MCF 10A (cell line): ENCODE measurements around the gene MVB12B. TPM values are rescaled to one million over a fixed set of nuclear protein-coding genes. Genes with fewer than 3 reads are reported as not detected.

ENCODE experiments used
- BruUV-seq: library from RNA; stranded (reverse); fragments of 400-500 nt; replicated peaks from 2 replicates; lab custom pipeline; 2021; lab: Mats Ljungman, UMichigan
- CTCF ChIA-PET: fragments of 300-600 bp; sonication (Branson Sonifier 250); formaldehyde crosslinking; extraction: SDS; loops from one replicate; lab custom pipeline; 2021; ENCODE audit warnings: antibody characterized with exemption, inconsistent platforms; lab: Yijun Ruan, JAX
- POLR2A ChIA-PET: fragments of 300-600, 350-650 bp; sonication (Branson Sonifier 250); formaldehyde crosslinking; extraction: SDS; loops from one replicate; lab custom pipeline; 2020; ENCODE audit warnings: antibody characterized with exemption, inconsistent platforms; lab: Yijun Ruan, JAX
- DNase-seq: peaks from one replicate; pipeline ENCODE4 v3.0.0-alpha.2; 2018; ENCODE audit not compliant: unreplicated experiment
- H3K27ac Mint-ChIP-seq: one replicate; pipeline ENCODE4 v1.8.0; 2022; ENCODE audit warnings: mild to moderate bottlenecking, low read depth, mixed read lengths; ENCODE audit not compliant: unreplicated experiment
- H3K27me3 Mint-ChIP-seq: one replicate; pipeline ENCODE4 v1.8.0; 2022; ENCODE audit warnings: mixed read lengths; ENCODE audit not compliant: insufficient read depth, unreplicated experiment
- H3K36me3 Mint-ChIP-seq: one replicate; pipeline ENCODE4 v1.8.0; 2022; ENCODE audit warnings: mild to moderate bottlenecking, moderate library complexity, mixed read lengths; ENCODE audit not compliant: insufficient read depth, unreplicated experiment
- H3K4me1 Mint-ChIP-seq: one replicate; pipeline ENCODE4 v1.8.0; 2022; ENCODE audit warnings: mixed read lengths; ENCODE audit not compliant: insufficient read depth, unreplicated experiment
- H3K4me3 Mint-ChIP-seq: one replicate; pipeline ENCODE4 v1.8.0; 2022; ENCODE audit warnings: mild to moderate bottlenecking, moderate library complexity, mixed read lengths; ENCODE audit not compliant: unreplicated experiment
- H3K9me3 Mint-ChIP-seq: one replicate; pipeline ENCODE4 v1.8.0; 2022; ENCODE audit warnings: mixed read lengths; ENCODE audit not compliant: unreplicated experiment
- intact Hi-C: fragments of 100-400 bp; cut with micrococcal nuclease; formaldehyde crosslinking; loops from 2 replicates; pipeline ENCODE4 v1.14.1; 2022
- total RNA-seq: library from RNA; stranded (reverse); gene quantifications from 2 replicates; pipeline ENCODE4 v1.2.3, GENCODE V29; 2022
- TF ChIP-seq, protein P1 (sequence below): fragments of 200-600 bp; IDR thresholded peaks from one replicate; pipeline ENCODE4 v1.8.0; 2022; ENCODE audit warnings: antibody characterized with exemption, mild to moderate bottlenecking; ENCODE audit not compliant: unreplicated experiment

The MVB12B gene
- total RNA-seq, 1 experiment from 2014 or later: 5.5 TPM

DNA sequence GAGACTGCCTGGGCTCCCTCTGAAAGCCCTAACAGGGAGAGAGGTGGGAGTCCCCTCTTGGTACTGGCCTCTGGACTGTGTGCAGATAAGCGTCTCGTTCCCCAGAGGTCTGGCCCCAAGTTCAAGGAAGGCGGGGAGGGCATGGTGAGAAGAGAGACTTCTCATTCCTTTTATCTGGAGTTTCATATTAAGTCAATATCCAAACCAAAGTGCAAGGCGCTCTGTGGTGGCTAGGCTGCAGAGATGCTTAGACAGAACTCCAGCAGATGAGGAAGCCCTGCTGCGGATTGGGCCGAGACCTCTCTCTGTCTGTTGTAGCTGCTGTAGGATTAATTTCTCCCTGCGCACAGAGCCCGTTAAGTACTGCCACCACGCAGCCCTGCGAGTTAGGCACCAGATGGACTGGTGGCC lies 16.0 kb downstream of the MVB12B start:
- BruUV-seq: no TSS peak
- intact Hi-C loops: no loop called here
- TF ChIP-seq, protein P1, sequence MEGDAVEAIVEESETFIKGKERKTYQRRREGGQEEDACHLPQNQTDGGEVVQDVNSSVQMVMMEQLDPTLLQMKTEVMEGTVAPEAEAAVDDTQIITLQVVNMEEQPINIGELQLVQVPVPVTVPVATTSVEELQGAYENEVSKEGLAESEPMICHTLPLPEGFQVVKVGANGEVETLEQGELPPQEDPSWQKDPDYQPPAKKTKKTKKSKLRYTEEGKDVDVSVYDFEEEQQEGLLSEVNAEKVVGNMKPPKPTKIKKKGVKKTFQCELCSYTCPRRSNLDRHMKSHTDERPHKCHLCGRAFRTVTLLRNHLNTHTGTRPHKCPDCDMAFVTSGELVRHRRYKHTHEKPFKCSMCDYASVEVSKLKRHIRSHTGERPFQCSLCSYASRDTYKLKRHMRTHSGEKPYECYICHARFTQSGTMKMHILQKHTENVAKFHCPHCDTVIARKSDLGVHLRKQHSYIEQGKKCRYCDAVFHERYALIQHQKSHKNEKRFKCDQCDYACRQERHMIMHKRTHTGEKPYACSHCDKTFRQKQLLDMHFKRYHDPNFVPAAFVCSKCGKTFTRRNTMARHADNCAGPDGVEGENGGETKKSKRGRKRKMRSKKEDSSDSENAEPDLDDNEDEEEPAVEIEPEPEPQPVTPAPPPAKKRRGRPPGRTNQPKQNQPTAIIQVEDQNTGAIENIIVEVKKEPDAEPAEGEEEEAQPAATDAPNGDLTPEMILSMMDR: no peak
- CTCF ChIA-PET: interaction anchor here (0.6 kb wide), 2 partner anchors 62 to 118 kb away, joined by 3 read pairs; no protein-coding TSS in a partner anchor
- POLR2A ChIA-PET: interaction anchor here (0.6 kb wide), 1 partner anchor 122 kb away, joined by 3 read pairs; no protein-coding TSS in a partner anchor
- Mint-ChIP-seq H3K27ac (no peak overlapping the region), H3K36me3 (peaks cover 5% of the 10 kb centered on the region), H3K4me3 (no peak overlapping the region), H3K4me1 (peaks cover 7% of the 10 kb centered on the region), H3K9me3 (no peaks in the 10 kb centered on the region), H3K27me3 (no peaks in the 10 kb centered on the region)
- DNase-seq: no peak

DNA sequence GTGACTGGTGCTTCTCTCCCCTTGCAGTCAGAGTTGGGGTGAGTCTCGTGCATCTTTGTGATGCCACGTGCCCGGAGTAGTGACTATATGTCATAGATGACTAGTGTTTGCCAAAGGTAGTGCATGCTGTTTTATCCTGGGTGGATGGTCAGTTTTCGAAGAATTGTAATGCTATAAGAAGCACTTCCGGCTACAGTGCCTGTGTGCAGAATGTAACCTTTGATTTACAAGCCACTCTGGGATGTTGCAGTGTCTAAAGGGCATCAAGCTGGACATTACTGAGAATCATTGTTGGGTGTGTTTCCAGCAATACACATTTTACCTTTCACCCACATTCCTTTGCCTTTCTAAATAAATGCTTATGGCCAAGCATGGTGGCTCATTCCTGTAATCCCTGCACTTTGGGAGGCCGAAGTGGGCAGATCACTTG lies 16.7 kb downstream of the MVB12B start:
- no TSS peak for BruUV-seq
- Mint-ChIP-seq H3K27ac (no peak overlapping the region), H3K27me3 (no peaks in the 10 kb centered on the region), H3K9me3 (no peaks in the 10 kb centered on the region), H3K36me3 (peaks cover 5% of the 10 kb centered on the region), H3K4me1 (peaks cover 7% of the 10 kb centered on the region), H3K4me3 (no peak overlapping the region)
- CTCF ChIA-PET: interaction anchor here (0.6 to 1.0 kb wide), 2 partner anchors 11 to 41 kb away, joined by 3 to 4 read pairs; no protein-coding TSS in a partner anchor
- intact Hi-C loops: no loop called here
- DNase-seq: no peak
- TF ChIP-seq, protein P1: no peak
- POLR2A ChIA-PET: no interaction called here

DNA sequence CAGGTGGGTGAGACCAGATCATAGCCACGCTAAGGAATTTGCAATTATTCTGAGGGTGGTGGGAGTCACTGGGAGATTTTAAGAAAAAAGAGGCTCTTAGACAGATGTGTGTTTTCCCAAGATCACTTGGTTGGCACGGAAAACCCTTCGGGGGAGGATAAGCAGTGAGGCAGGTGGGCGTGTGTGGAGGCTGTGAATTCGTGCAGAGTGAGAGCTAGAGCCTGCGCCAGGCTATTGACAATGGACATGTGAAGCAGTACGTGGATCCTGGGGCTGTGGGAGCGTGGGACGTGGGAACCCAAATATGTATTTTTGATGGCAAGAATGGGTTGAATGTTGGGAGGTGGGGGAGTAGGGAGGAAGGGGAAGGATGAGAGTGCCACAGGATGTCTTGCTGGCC lies 19.4 kb downstream of the MVB12B start:
- CTCF ChIA-PET: interaction anchor here (0.7 to 1.4 kb wide), 3 partner anchors 14 to 46 kb away, joined by 3 to 4 read pairs (median 3); no protein-coding TSS in a partner anchor
- POLR2A ChIA-PET: no interaction called here
- Mint-ChIP-seq H3K27ac (no peak overlapping the region), H3K9me3 (no peaks in the 10 kb centered on the region), H3K4me1 (peaks cover 12% of the 10 kb centered on the region), H3K36me3 (peaks cover 5% of the 10 kb centered on the region), H3K4me3 (no peak overlapping the region), H3K27me3 (no peaks in the 10 kb centered on the region)
- TF ChIP-seq, protein P1: no peak
- no TSS peak for BruUV-seq
- intact Hi-C loops: no loop called here
- no peak for DNase-seq

DNA sequence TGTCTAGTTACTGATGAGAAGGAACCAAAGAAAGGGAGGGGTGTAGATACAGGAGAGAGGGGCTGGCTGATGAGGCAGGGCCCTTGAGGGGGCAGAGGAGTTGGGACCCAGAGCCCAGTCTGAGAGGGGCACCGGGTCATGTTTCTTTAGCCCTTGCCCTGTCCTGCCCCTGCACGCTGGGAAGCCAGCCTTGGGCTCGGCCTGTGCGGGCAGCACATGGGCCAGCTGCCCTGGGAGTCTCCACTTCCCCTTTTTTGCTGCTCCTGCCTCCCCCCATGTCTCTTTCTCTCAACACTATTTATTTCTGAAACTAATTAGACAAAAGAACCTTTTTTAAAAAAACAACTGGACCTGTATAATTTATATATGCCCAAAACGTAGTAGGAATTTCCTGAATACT lies 20.5 kb downstream of the MVB12B start:
- Mint-ChIP-seq H3K27ac (no peak overlapping the region), H3K36me3 (peaks cover 5% of the 10 kb centered on the region), H3K9me3 (no peaks in the 10 kb centered on the region), H3K27me3 (no peaks in the 10 kb centered on the region), H3K4me3 (no peak overlapping the region), H3K4me1 (peaks cover 12% of the 10 kb centered on the region)
- BruUV-seq: no TSS peak
- no peak for DNase-seq
- intact Hi-C loops: no loop called here
- CTCF ChIA-PET: interaction anchor here (1.4 kb wide), 1 partner anchor 15 kb away, joined by 4 read pairs; no protein-coding TSS in a partner anchor
- TF ChIP-seq, protein P1: no peak
- POLR2A ChIA-PET: no interaction called here
